GM12892 (cell line): ENCODE data around the gene INPP4B.

Experiments
- POLR2A ChIP-seq: IDR thresholded peaks from 2 replicates; pipeline ENCODE4 v1.6.1; 2011; ENCODE audit warnings: low read depth, low read length, control low read depth
- POLR2AphosphoS5 ChIP-seq: IDR thresholded peaks from 2 replicates; pipeline ENCODE4 v1.6.1; 2011; ENCODE audit warnings: low read depth, low read length, control low read depth

GRCh38 chr4:142582340-142582739 is 263.8 kb downstream of the INPP4B start:
- TF ChIP-seq POLR2AphosphoS5 (no peak), POLR2A (no peak)
